Measurements from ENCODE around the gene PRKG1. TPM values are rescaled to one million over a fixed set of nuclear protein-coding genes. Genes with fewer than 3 reads are reported as not detected.
A peak's percentile ranks its signal among the peaks of the same experiment; 100 is the strongest.

Gene PRKG1
- total and polyA plus RNA-seq, 4 donors = 0.46 to 5.1 (median 1.5) TPM

DNA sequence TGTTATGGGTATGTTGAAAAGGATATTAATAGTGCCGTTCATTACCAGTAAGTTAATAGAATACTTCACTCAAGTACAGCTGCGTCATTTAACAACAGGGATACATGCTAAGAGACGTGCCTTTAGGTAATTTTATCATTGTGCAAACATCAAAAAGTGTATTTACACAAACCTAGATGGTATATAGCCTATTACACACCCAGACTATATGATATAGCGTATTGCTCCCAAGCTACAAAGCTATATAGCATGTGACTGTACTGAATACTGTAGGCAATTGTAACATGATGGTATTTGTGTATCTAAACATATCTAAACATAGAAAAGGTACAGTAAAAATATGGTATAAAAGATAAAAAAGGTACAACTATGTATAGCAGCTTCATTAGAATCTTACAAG is 11.1 kb upstream of the PRKG1 start (continued):
- TF ChIP-seq REST (IDR thresholded peaks at IDR 0.05) = no peak
- no peak for TF ChIP-seq GABPA (IDR thresholded peaks at IDR 0.05 in 1 of 2, conservative IDR thresholded peaks at IDR 0.05 in 1 of 2)
- TF ChIP-seq HNF4A (conservative IDR thresholded peaks at IDR 0.05) = no peak
- no peak for TF ChIP-seq HNF4G (IDR thresholded peaks at IDR 0.05)

- Histone ChIP-seq H3K27ac (ENCODE audit: low read depth in 1 of 2, low read length in 2 of 2) (no peak overlapping the region), H3K9me3 (ENCODE audit: control insufficient read depth in 4 of 4, low read length in 3 of 4) (no peaks in the 10 kb centered on the region), H3K36me3 (ENCODE audit: control insufficient read depth in 4 of 4, insufficient read depth in 3 of 4, low read depth in 1 of 4, low read length in 3 of 4) (no peaks in the 10 kb centered on the region), H3K27me3 (ENCODE audit: control insufficient read depth in 4 of 4, insufficient read depth in 4 of 4, low read length in 3 of 4) (peaks cover 0 to 2% (median 0%) of the 10 kb centered on the region in 4 donors), H3K4me3 (ENCODE audit: low read depth in 1 of 3, low read length in 3 of 3) (no peak overlapping the region), H3K9ac (ENCODE audit: low read depth in 1 of 2, low read length in 2 of 2) (no peak overlapping the region), H3K4me1 (ENCODE audit: control insufficient read depth in 4 of 4, insufficient read depth in 4 of 4, low read length in 3 of 4) (no peaks in the 10 kb centered on the region)
- no peak for DNase-seq (ENCODE audit: low spot score)
- TF ChIP-seq ZBTB33 (IDR thresholded peaks at IDR 0.05) (no peak), EGR1 (IDR thresholded peaks at IDR 0.05; ENCODE audit: low read depth in 2 of 2) (no peak), FOXA2 (IDR thresholded peaks at IDR 0.05) (no peak), MAX (IDR thresholded peaks at IDR 0.05) (no peak), YY1 (IDR thresholded peaks at IDR 0.05) (no peak), SP1 (IDR thresholded peaks at IDR 0.05) (no peak), RAD21 (IDR thresholded peaks at IDR 0.05) (peak; percentile 80 to 81), JUND (IDR thresholded peaks at IDR 0.05) (no peak), HNF4G (IDR thresholded peaks at IDR 0.05) (no peak), REST (IDR thresholded peaks at IDR 0.05) (no peak), GABPA (IDR thresholded peaks at IDR 0.05 in 1 of 2, conservative IDR thresholded peaks at IDR 0.05 in 1 of 2) (no peak), RXRA (IDR thresholded peaks at IDR 0.05) (no peak), HNF4A (conservative IDR thresholded peaks at IDR 0.05) (no peak), TAF1 (conservative IDR thresholded peaks at IDR 0.05) (no peak), FOXA1 (IDR thresholded peaks at IDR 0.05) (no peak)
- TF ChIP-seq, protein P1, sequence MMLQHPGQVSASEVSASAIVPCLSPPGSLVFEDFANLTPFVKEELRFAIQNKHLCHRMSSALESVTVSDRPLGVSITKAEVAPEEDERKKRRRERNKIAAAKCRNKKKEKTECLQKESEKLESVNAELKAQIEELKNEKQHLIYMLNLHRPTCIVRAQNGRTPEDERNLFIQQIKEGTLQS (IDR thresholded peaks at IDR 0.05) = no peak
- TF ChIP-seq, protein P2, sequence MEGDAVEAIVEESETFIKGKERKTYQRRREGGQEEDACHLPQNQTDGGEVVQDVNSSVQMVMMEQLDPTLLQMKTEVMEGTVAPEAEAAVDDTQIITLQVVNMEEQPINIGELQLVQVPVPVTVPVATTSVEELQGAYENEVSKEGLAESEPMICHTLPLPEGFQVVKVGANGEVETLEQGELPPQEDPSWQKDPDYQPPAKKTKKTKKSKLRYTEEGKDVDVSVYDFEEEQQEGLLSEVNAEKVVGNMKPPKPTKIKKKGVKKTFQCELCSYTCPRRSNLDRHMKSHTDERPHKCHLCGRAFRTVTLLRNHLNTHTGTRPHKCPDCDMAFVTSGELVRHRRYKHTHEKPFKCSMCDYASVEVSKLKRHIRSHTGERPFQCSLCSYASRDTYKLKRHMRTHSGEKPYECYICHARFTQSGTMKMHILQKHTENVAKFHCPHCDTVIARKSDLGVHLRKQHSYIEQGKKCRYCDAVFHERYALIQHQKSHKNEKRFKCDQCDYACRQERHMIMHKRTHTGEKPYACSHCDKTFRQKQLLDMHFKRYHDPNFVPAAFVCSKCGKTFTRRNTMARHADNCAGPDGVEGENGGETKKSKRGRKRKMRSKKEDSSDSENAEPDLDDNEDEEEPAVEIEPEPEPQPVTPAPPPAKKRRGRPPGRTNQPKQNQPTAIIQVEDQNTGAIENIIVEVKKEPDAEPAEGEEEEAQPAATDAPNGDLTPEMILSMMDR (IDR thresholded peaks at IDR 0.05; ENCODE audit: low read depth, low read length, missing input control) = peak; percentile 52
- WGBS = under 1% methylated on average over 2 of the region's 2 CpGs
These were observed 10.4 kb upstream of the PRKG1 start for GRCh38 chr10:51063659-51064535.
